HG02970 (cell line): ENCODE results near the gene KRTAP13-3.

ENCODE experiments used
- ATAC-seq: cut with Tn5 transposase; IDR thresholded peaks from one replicate; pipeline ENCODE4 v1.9.1; 2021; ENCODE audit warnings: mild to moderate bottlenecking, moderate library complexity, moderate number of reproducible peaks; ENCODE audit not compliant: unreplicated experiment, low FRiP score

The KRTAP13-3 gene

GRCh38 chr21:30425826-30426225 lies at the start of gene KRTAP13-3:
TSS of gene KRTAP13-3 (minus strand) at chr21:30425926. CDS start at chr21:30425912, 14 bp downstream.
- no peak for ATAC-seq

GRCh38 chr21:30468900-30469714 lies 43.4 kb upstream of the KRTAP13-3 start:
- no peak for ATAC-seq

GRCh38 chr21:30463713-30464112 lies 38.0 kb upstream of the KRTAP13-3 start:
- ATAC-seq, result no peak

- ATAC-seq, result no peak
Measured at GRCh38 chr21:30448514-30448913, 22.8 kb upstream of the KRTAP13-3 start.

GRCh38 chr21:30447056-30447455 lies 21.3 kb upstream of the KRTAP13-3 start:
- no peak for ATAC-seq

- ATAC-seq, result no peak
Measured at GRCh38 chr21:30444204-30444603, 18.5 kb upstream of the KRTAP13-3 start.

- ATAC-seq, result no peak
Measured at GRCh38 chr21:30443226-30443625, 17.5 kb upstream of the KRTAP13-3 start.

- ATAC-seq, result no peak
Measured at GRCh38 chr21:30439975-30440374, 14.2 kb upstream of the KRTAP13-3 start, which contains the start of gene KRTAP15-1. TSS of gene KRTAP15-1 (plus strand) at chr21:30440275. CDS start at chr21:30440328, 53 bp downstream.

GRCh38 chr21:30437010-30437565 lies 11.4 kb upstream of the KRTAP13-3 start:
- no peak for ATAC-seq

GRCh38 chr21:30434033-30434631 lies 8.4 kb upstream of the KRTAP13-3 start:
- peak; percentile 74 for ATAC-seq

- no peak for ATAC-seq
Measured at GRCh38 chr21:30430170-30430655, 4.5 kb upstream of the KRTAP13-3 start, which contains the start of gene KRTAP13-4. TSS of gene KRTAP13-4 (plus strand) at chr21:30430220. CDS start at chr21:30430276, 56 bp downstream.

GRCh38 chr21:30426731-30427130 lies 1.0 kb upstream of the KRTAP13-3 start:
- ATAC-seq, result no peak

GRCh38 chr21:30415993-30416392 lies 9.7 kb downstream of the KRTAP13-3 start:
- ATAC-seq, result no peak

- no peak for ATAC-seq
Measured at GRCh38 chr21:30408782-30409494, 16.8 kb downstream of the KRTAP13-3 start.

GRCh38 chr21:30395731-30396130 lies 30.0 kb downstream of the KRTAP13-3 start, which contains the start of gene KRTAP13-1:
TSS of gene KRTAP13-1 (plus strand) at chr21:30396031. CDS start at chr21:30396087, 56 bp downstream.
- no peak for ATAC-seq

GRCh38 chr21:30391492-30392025 lies 34.2 kb downstream of the KRTAP13-3 start:
- no peak for ATAC-seq

- no peak for ATAC-seq
Measured at GRCh38 chr21:30382201-30382600, 43.5 kb downstream of the KRTAP13-3 start.
